Esophagus (tissue), 2 donors: Measurements from ENCODE around the gene DGKK. TPM values are rescaled to one million over a fixed set of nuclear protein-coding genes. Genes with fewer than 3 reads are reported as not detected.
A peak's percentile ranks its signal among the peaks of the same experiment; 100 is the strongest.

Source experiments
- H3K27ac ChIP-seq, 2 donors: one replicate each; pipeline ENCODE4 v1.5.1; 2013; ENCODE audit warnings: low read depth in 2 of 2, mild to moderate bottlenecking in 2 of 2, inconsistent platforms in 1 of 2, low read length in 1 of 2, moderate library complexity in 1 of 2
- H3K27me3 ChIP-seq, 2 donors: one replicate each; pipeline ENCODE4 v1.6.1; 2013; ENCODE audit warnings: low read length in 2 of 2, control low read depth in 1 of 2, mild to moderate bottlenecking in 1 of 2; ENCODE audit not compliant: insufficient read depth in 2 of 2, control insufficient read depth in 1 of 2
- H3K36me3 ChIP-seq, 2 donors: one replicate each; pipeline ENCODE4 v1.6.1; 2013; ENCODE audit warnings: low read length in 1 of 2; ENCODE audit not compliant: control insufficient read depth in 2 of 2, insufficient read depth in 2 of 2
- H3K4me1 ChIP-seq, 2 donors: one replicate each; pipeline ENCODE4 v1.6.1; 2013; ENCODE audit warnings: low read length in 1 of 2; ENCODE audit not compliant: control insufficient read depth in 2 of 2, insufficient read depth in 2 of 2
- H3K4me3 ChIP-seq, 2 donors: one replicate each; pipeline ENCODE4 v1.5.1; 2013; ENCODE audit warnings: low read length in 2 of 2, mild to moderate bottlenecking in 2 of 2, low read depth in 1 of 2, moderate library complexity in 1 of 2
- H3K9me3 ChIP-seq, 2 donors: one replicate each; pipeline ENCODE4 v1.6.1; 2013; ENCODE audit warnings: mild to moderate bottlenecking in 2 of 2, low read depth in 1 of 2, low read length in 1 of 2, moderate library complexity in 1 of 2; ENCODE audit not compliant: control insufficient read depth in 2 of 2, insufficient read depth in 1 of 2
- WGBS, 2 donors: extraction: QIAGEN DNeasy Blood & Tissue Kit; methylation state at CpG; one replicate each; pipeline ENCODE4 v1.1.7; 2013; 5-methylcytosine and 5-hydroxymethylcytosine counted together
- polyA plus RNA-seq, 2 donors: library from polyadenylated mRNA; stranded (reverse); fragments of 200-250 nt; gene quantifications; one replicate each; pipeline ENCODE4 v1.2.3, GENCODE V29; 2013
- donor health status: healthy with polysubstance abuse.
- donor health status: Bipolar disorder and iron deficiency.

The DGKK gene
- polyA plus RNA-seq, result not detected

DNA sequence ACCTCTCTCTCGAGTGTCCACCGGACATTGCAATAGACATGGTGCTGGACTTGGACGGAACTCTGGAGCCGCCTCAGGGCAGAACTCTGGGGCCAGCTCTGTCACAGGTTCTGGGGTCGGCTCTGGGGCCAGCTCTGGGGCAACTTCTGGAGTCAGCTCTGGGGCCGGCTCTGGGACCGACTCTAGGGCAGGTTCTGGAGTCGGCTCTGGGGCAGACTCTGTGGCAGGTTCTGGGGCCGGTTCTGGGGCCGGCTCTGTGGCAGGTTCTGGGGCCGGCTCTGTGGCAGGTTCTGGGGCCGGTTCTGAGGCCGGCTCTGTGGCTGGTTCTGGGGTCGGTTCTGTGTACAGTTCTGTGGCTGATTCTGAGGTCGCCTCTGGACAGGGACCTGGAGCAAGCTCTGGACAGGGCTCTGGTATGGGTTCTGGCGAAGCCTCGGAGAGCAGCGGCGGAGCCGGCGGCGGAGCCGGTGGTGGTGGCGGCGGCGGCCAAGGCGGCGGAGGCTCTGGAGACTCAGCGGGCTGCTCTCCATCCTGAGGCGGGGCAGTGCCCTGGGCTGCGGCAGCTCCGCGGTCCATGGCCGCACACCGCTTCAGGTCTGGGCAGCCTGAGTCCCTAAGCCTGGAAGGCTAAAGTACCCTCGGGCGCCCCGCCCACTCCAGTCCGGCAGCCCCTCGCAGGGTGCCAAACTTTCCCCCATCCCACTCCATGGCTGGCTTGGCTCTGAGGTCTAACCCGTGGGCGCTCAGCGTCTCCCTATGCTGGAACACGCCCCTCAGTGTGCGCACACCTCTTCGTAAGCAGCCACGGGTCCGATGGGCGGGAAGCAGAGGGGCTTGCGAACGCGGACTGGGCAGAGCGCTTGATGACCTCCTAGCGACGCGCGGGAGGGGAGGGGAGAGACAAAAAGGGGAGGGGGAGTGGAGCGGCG, at the start of gene DGKK:
DGKK (minus strand) TSS at position 723 of the 929 bp plus-strand sequence; CDS start at position 576, 147 bp downstream.
- H3K9me3 ChIP-seq, result peaks cover 0 to 6% of the 10 kb centered on the region in 2 donors
- no peak within 1 kb of the TSS for H3K27ac ChIP-seq
- 3 to 26% methylated on average over 44 to 59 of the region's 59 CpGs for WGBS, 2 donors
- peaks cover 0 to 3% of the 10 kb centered on the region in 2 donors for H3K4me1 ChIP-seq
- H3K4me3 ChIP-seq, result peak within 1 kb of the TSS in 1 of 2 donors; percentile 7
- peaks cover 3 to 12% of the 10 kb centered on the region in 2 donors for H3K27me3 ChIP-seq
- no peaks in the 10 kb centered on the region for H3K36me3 ChIP-seq

GRCh38 chrX:50514811-50515210, 44.2 kb upstream of the DGKK start:
- Histone ChIP-seq H3K36me3 (no peaks in the 10 kb centered on the region), H3K4me1 (no peaks in the 10 kb centered on the region), H3K9me3 (no peaks in the 10 kb centered on the region), H3K4me3 (no peak overlapping the region), H3K27ac (no peak overlapping the region), H3K27me3 (peaks cover 0 to 8% of the 10 kb centered on the region in 2 donors)
- WGBS, 2 donors, result 86 to 91% methylated on average over 6 to 7 of the region's 7 CpGs

DNA sequence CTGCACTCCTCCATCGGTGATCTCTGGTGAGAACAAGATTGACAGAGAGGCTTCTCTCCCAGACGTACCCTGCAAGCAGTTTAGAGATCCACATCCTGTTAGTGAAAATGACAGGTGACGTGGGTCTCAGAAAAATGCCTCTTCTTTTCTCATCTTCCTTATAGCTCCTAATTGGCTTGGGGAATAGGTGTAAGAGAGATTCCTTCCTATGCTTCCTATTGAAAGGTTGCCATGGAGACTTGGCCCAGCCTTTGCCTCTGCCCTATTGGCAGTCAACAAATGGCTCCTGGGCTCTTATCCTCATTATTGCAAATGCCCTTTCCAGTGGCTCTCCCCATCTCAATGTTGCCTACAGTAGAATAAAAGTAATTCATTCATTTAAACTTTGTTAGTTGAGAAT, 26.5 kb upstream of the DGKK start:
- Histone ChIP-seq H3K4me1 (no peaks in the 10 kb centered on the region), H3K4me3 (no peak overlapping the region), H3K36me3 (no peaks in the 10 kb centered on the region), H3K27ac (no peak overlapping the region), H3K9me3 (no peaks in the 10 kb centered on the region), H3K27me3 (no peaks in the 10 kb centered on the region)
- WGBS, 2 donors, result 72 to 83% methylated on average over 3 of the region's 3 CpGs

DNA sequence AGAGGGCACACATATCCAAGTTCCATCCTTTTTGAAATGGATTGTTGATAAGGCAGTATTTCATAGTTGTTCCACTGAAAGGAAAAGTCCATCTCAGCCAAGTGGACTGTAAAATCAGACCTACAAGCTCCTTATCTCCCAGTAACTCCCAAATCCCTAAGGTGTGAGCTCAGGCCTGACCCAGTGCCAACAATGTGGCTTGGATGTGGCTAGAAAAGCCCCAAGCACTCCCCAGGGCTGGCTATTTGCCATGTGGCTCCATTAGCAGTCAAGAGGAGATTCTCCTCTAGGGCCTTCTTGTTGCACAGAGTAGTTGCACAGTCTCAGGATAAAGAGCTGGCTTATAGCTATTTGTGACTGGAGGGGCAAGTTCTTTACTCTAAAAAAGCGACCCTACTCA, 25.0 kb upstream of the DGKK start:
- H3K4me1 ChIP-seq, result no peaks in the 10 kb centered on the region
- no peaks in the 10 kb centered on the region for H3K27me3 ChIP-seq
- no peaks in the 10 kb centered on the region for H3K9me3 ChIP-seq
- no peak overlapping the region for H3K4me3 ChIP-seq
- no peak overlapping the region for H3K27ac ChIP-seq
- no peaks in the 10 kb centered on the region for H3K36me3 ChIP-seq
- WGBS, 2 donors, result 68 to 76% methylated on average over 1 of the region's 1 CpG

GRCh38 chrX:50492720-50493119, 22.1 kb upstream of the DGKK start:
- 68 to 81% methylated on average over 2 of the region's 2 CpGs for WGBS, 2 donors

DNA sequence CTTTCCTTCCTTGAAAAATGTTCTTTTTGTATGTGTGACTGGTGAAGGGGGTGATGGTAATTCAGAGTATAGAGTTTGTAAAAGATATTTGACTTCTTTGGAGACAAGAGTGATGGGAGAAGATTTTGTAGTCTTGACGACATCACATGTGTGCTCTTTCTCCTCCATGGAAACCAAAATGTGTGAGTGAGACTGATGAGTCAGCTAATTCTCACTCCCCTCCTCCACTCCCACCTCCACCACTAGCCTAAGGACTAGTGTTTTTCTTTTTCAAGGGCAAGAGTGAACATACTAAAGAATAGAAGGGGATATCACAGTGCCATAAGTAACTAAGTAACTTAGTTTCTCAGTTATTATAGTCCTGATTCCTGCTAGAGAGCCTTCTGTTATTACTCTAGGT, 14.0 kb upstream of the DGKK start:
- 66 to 79% methylated on average over 1 of the region's 1 CpG for WGBS, 2 donors
- Histone ChIP-seq H3K9me3 (no peaks in the 10 kb centered on the region), H3K27ac (no peak overlapping the region), H3K4me1 (no peaks in the 10 kb centered on the region), H3K36me3 (no peaks in the 10 kb centered on the region), H3K27me3 (peaks cover 0 to 3% of the 10 kb centered on the region in 2 donors), H3K4me3 (no peak overlapping the region)

More at GRCh38 chrX:50492720-50493119, 22.1 kb upstream of the DGKK start:
- H3K27ac ChIP-seq, result no peak overlapping the region
- H3K36me3 ChIP-seq, result no peaks in the 10 kb centered on the region
- no peaks in the 10 kb centered on the region for H3K9me3 ChIP-seq
- H3K4me1 ChIP-seq, result no peaks in the 10 kb centered on the region
- no peaks in the 10 kb centered on the region for H3K27me3 ChIP-seq
- no peak overlapping the region for H3K4me3 ChIP-seq

DNA sequence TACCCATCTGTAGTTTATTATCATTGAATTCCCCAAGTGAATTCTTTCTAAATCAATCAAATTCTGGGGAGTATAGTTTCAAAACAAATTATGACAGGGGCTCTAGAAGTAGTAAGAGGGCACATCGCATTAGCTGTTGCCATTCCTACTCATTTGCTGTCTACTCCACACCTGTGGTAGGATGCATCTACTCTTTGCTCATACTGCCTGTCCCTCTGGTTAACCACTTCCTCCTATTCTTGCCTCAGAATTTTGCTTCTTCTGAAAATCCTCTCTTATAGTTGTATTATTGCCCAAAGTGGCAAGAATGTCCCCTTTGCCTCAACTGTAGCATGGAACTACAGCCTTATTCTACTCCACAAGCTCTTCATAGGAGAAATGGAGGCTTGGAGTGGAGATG, 12.7 kb upstream of the DGKK start:
- H3K36me3 ChIP-seq, result no peaks in the 10 kb centered on the region
- H3K9me3 ChIP-seq, result no peaks in the 10 kb centered on the region
- WGBS, 2 donors, result 70 to 72% methylated on average over 1 of the region's 1 CpG
- H3K4me1 ChIP-seq, result no peaks in the 10 kb centered on the region
- H3K27ac ChIP-seq, result no peak overlapping the region
- H3K27me3 ChIP-seq, result peaks cover 0 to 3% of the 10 kb centered on the region in 2 donors
- H3K4me3 ChIP-seq, result no peak overlapping the region

- Histone ChIP-seq H3K27ac (no peak overlapping the region), H3K9me3 (peaks cover 0 to 3% of the 10 kb centered on the region in 2 donors), H3K4me3 (no peak overlapping the region), H3K4me1 (no peaks in the 10 kb centered on the region), H3K27me3 (peaks cover 6 to 8% of the 10 kb centered on the region in 2 donors), H3K36me3 (no peaks in the 10 kb centered on the region)
- 57 to 70% methylated on average over 5 of the region's 5 CpGs for WGBS, 2 donors
These were observed 4.6 kb upstream of the DGKK start for GRCh38 chrX:50475208-50475607.

DNA sequence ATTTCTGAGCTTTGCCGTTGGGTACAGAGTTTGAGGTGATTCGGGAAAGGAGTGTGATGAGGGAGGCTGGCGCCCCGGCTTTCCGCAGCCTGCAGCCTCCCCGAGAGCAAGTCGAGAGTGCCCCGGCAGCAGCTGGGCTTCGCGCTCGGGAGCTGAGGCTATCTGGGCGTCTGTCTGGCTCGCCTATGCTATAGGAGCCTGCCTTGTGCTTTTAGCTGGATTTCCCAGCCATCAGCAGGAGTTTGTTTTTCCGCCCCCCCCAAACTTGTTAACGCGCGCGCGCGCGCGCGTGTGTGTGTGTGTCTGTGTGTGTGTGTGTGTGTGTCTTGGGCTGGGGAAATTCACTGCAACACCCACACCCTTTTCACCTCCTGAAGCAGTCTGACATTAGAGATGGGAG, 765 bp upstream of the DGKK start:
- Histone ChIP-seq H3K4me1 (peaks cover 0 to 3% of the 10 kb centered on the region in 2 donors), H3K27ac (no peak overlapping the region), H3K9me3 (peaks cover 0 to 6% of the 10 kb centered on the region in 2 donors), H3K36me3 (no peaks in the 10 kb centered on the region), H3K4me3 (peak overlapping the region in 1 of 2 donors; percentile 7), H3K27me3 (peaks cover 8 to 12% of the 10 kb centered on the region in 2 donors)
- WGBS, 2 donors, result 3 to 28% methylated on average over 19 to 23 of the region's 23 CpGs
